Esophagus squamous epithelium (tissue), 4 donors: ENCODE data around the gene GPR149.

Experiments used
- CTCF ChIP-seq, 6 experiments: fragments of 450-650 bp in 4 of 6; fragments of 200-600 bp in 2 of 6; sonication (generic) in 2 of 6; IDR thresholded peaks; one replicate each; pipeline ENCODE4 v1.5.1; 2016 to 2019; ENCODE audit warnings: antibody characterized with exemption in 6 of 6, mild to moderate bottlenecking in 4 of 6, moderate library complexity in 4 of 6
- POLR2A ChIP-seq, 4 donors: fragments of 450-650 bp; IDR thresholded peaks; one replicate each; pipeline ENCODE4 v1.6.1; 2017; ENCODE audit warnings: antibody characterized with exemption in 4 of 4, mild to moderate bottlenecking in 4 of 4, moderate library complexity in 3 of 4

- no peak for TF ChIP-seq CTCF (IDR thresholded peaks at IDR 0.05)
- no peak for TF ChIP-seq POLR2A (IDR thresholded peaks at IDR 0.05)
Observed at GRCh38 chr3:154427685-154428285, 2.2 kb downstream of the GPR149 start.
